GM12875 (cell line): ENCODE measurements around the gene PGM2L1.

Source experiments
- H3K4me3 ChIP-seq: one replicate; pipeline ENCODE4 v1.5.1; 2011; ENCODE audit warnings: low read depth, low read length, control low read depth
- TF ChIP-seq, protein P1 (sequence below): IDR thresholded peaks from 2 replicates; pipeline ENCODE4 v1.5.1; 2011; ENCODE audit warnings: low read depth, mild to moderate bottlenecking, control low read depth, inconsistent platforms, low read length, moderate library complexity, borderline replicate concordance; ENCODE audit not compliant: insufficient read depth

The PGM2L1 gene

DNA sequence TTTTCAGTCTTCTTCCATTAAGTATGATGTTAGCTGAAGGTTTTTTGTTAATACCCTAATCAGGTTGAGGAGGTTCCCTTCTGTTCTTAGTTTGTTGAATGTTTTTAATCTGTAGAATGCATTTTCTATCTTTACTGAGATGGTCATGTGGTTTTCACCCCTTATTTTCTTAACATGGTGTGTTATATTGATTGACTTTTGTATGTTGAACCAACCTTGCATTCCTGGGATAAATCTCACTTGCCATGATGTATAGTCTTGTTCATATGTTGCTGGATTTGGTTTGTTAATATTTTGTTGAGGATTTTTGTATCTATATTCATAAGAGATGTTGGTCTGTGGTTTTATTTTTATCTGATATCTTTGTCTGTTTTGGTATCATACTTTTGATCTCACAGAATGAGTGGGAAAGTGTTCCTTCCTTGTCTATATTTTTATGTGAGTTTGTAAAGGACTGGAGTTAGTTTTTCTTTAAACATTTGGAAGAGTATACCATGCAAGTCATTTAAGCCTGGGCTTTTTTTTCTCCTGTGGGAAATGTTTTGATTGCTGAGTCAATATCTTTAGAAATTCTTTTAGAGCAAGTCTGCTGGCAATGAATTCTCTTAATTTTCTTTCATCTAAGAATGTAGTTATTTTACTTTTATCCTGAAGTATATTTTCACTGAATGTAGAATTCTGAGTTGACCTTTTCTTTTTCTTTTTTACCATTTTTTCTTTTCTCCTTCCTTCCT lies 81.3 kb downstream of the PGM2L1 start:
- TF ChIP-seq, protein P1, sequence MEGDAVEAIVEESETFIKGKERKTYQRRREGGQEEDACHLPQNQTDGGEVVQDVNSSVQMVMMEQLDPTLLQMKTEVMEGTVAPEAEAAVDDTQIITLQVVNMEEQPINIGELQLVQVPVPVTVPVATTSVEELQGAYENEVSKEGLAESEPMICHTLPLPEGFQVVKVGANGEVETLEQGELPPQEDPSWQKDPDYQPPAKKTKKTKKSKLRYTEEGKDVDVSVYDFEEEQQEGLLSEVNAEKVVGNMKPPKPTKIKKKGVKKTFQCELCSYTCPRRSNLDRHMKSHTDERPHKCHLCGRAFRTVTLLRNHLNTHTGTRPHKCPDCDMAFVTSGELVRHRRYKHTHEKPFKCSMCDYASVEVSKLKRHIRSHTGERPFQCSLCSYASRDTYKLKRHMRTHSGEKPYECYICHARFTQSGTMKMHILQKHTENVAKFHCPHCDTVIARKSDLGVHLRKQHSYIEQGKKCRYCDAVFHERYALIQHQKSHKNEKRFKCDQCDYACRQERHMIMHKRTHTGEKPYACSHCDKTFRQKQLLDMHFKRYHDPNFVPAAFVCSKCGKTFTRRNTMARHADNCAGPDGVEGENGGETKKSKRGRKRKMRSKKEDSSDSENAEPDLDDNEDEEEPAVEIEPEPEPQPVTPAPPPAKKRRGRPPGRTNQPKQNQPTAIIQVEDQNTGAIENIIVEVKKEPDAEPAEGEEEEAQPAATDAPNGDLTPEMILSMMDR, result no peak
- no peak overlapping the region for H3K4me3 ChIP-seq

DNA sequence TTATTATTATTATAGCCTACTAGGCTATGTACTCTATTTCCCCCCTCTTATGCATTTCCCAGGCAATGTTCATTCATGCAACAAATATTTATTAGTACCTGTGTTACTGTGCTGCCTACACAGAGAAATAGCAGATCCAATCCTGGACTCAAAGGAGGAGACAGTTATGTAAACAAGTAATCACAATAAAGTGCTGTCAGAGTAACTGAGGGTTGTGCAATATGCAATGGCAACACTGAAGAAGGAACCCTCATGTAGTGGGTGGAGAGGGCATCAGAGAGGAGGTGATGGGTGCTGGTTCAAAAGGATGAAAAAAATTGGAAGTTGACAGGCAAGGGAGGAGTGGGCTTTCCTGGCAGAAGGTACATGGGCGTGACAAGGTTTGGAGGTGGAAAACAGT lies 85.9 kb downstream of the PGM2L1 start:
- TF ChIP-seq, protein P1, result no peak
- no peak overlapping the region for H3K4me3 ChIP-seq

DNA sequence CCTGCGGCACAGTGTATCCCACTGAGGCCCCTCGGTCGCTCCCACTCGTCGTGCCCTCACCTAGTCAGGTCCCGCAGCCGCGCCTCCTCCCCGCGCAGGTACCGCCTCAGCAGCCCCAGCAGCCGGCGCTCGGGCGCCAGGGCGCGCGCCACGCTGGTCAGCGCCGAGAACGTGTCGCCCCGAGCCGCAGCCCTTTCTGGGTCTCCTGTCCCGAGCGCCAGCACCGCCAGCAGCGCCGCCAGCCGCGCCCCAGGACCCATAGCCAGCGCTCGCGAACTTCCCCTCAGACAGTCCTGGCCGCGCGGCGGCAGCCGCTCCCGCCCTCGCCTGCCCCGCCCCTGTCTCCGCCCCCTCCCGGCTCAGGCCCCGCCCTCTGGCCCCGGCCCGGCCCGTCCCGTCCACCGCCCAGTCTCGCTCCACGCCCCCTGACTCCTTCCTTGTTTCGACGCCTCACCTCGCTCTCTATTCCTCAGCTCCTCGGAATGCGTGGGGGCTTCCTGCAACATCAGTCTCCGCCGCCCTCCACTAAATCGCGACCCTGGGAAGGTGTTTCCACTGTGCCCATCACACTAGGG lies 86.8 kb downstream of the PGM2L1 start, which contains the start of gene P4HA3:
P4HA3 (minus strand) TSS at position 289 of the 575 bp plus-strand sequence; CDS start at position 260, 29 bp downstream.
- H3K4me3 ChIP-seq, result no peak within 1 kb of the TSS
- TF ChIP-seq, protein P1, result no peak

DNA sequence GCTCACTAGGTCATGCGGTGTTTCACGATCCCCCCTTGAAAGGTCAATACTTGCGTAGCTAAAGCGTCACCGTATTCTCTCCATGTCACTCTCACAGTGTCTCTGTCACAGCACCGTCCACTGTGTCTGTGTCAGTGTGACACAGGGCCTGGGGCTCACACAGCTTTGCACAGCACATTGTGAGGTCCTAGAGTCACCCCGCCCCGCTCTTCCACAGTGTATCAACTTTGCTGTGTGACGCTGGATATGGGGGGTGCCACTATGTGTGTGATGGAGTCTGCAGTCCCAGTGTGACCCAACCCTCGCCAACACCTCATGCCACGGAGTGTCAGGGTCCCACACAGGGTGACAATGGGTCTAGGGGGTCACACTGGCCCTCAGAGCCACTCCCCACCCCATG lies 87.4 kb downstream of the PGM2L1 start:
- no peak overlapping the region for H3K4me3 ChIP-seq
- TF ChIP-seq, protein P1, result no peak

DNA sequence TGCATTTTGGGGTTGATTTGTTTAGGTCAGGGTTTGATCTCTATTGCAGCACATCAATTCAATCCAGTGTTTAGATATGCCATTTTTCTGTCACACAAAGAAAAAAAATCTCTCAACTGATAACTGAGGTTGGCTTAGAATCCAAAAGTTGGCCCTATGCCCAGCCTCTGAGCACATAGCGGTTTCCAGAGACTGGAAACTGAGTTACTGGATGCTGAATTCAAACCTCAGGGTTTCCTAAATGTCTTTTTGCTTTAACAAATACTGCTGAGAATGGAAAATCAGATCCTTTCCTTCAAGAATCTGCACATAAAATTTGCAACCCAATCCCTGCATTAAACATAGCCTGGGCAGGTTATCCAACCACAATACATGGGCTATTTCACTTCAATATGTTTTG lies 90.8 kb downstream of the PGM2L1 start:
- H3K4me3 ChIP-seq, result no peak overlapping the region
- TF ChIP-seq, protein P1, result no peak

DNA sequence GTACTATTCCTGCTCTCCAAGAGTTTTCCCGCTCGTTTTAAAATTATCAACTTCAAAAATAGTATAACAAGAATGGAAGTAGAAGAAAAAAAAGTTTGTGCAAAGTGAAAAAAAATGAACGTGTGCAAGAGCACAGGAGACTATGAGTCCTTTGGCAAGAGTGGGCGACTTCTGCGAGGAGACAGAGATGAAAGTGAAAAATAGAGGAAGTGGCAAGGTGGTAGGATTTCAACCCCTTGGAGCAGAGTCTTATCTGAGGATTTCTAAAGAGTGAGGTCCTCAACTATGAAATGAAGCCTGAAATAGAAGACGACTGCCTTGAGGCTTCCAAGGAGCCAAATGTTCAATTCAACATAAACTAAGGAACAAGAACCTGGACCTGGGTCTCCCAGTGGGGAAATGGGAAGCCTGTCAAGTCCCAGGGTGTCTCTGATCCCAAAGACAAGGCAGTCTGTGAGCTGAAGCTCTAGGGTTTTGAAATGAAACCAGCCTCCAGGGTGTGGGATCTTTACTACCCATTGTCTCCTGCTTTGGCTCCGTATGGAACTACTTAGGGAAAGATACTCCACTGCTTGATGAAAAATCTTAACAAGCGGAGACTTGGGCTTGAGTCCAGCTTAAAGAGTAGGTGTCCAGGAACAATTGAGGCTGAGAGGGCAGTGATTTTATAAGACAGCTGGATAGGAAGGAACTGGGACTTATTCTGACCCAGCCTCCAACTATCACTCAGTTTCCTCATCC lies 91.6 kb downstream of the PGM2L1 start:
- H3K4me3 ChIP-seq, result no peak overlapping the region
- TF ChIP-seq, protein P1, result no peak

DNA sequence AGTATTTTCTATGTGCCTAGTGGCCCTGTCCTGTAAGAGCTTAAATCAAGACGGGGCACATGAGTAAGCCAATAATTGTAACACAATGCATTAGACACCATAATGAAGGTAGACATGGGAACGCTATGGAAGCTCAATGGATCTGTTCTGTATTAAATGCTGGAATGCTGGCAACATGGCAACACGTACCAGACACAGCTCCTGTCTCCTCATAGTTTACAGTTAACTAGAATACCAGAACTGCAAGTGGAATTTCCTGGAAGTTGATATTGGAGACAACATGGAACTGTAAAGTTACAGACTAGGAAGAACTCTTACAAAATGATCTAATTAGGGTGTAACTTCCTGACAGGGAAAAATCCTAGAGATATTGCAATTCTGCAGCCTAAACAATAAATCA lies 99.2 kb downstream of the PGM2L1 start:
- TF ChIP-seq, protein P1, result no peak
- no peak overlapping the region for H3K4me3 ChIP-seq
